Measurements from ENCODE around the gene RDX. TPM values are rescaled to one million over a fixed set of nuclear protein-coding genes. Genes with fewer than 3 reads are reported as not detected.

The RDX gene
- total RNA-seq, 4 donors from 2014 or later, result 58.7 to 135 (median 91.6) TPM

DNA sequence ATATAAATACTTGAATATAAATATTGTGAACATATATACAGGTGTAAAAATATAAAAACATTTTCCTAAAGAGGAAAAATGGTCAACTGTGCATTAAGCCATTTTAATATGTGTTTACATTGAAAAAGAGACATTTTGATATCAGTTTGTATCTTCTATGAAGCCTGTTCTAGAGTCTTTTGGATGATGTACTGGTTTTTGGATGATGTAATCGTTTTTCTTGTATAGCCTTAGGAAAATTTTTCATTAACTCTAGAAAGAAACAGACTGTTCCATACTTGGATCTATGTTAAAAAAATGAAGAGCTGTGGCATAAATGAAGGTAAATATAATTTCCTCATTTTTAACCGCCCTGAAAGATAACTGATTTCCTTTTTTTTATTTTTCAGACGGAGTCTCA, 39.6 kb upstream of the RDX start:
- TF ChIP-seq, protein P1, sequence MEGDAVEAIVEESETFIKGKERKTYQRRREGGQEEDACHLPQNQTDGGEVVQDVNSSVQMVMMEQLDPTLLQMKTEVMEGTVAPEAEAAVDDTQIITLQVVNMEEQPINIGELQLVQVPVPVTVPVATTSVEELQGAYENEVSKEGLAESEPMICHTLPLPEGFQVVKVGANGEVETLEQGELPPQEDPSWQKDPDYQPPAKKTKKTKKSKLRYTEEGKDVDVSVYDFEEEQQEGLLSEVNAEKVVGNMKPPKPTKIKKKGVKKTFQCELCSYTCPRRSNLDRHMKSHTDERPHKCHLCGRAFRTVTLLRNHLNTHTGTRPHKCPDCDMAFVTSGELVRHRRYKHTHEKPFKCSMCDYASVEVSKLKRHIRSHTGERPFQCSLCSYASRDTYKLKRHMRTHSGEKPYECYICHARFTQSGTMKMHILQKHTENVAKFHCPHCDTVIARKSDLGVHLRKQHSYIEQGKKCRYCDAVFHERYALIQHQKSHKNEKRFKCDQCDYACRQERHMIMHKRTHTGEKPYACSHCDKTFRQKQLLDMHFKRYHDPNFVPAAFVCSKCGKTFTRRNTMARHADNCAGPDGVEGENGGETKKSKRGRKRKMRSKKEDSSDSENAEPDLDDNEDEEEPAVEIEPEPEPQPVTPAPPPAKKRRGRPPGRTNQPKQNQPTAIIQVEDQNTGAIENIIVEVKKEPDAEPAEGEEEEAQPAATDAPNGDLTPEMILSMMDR (IDR thresholded peaks at IDR 0.05), result no peak
- DNase-seq (ENCODE audit: low spot score) (no peak), ATAC-seq (ENCODE audit: low FRiP score) (no peak)

DNA sequence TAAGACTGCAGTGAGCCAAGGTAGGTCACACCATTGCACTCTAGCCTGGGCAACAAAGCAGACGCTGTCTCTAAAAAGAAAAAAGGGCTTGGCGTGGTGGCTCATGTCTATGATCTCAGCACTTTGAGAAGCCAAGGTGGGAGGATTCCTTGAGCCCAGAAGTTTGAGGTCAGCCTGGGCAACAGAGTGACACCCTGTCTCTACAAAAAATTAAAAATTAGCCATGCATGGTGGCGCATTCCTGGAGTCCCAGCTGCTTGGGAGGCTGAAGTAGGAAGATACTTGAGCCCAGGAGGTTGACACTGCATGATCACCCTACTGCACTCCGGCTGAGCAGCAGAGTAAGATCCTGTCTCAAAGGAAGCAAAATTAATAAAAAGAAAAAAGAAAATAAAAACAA, 38.9 kb upstream of the RDX start:
- TF ChIP-seq, protein P1 (IDR thresholded peaks at IDR 0.05), result no peak
- DNase-seq (ENCODE audit: low spot score) (no peak), ATAC-seq (ENCODE audit: low FRiP score) (no peak)

DNA sequence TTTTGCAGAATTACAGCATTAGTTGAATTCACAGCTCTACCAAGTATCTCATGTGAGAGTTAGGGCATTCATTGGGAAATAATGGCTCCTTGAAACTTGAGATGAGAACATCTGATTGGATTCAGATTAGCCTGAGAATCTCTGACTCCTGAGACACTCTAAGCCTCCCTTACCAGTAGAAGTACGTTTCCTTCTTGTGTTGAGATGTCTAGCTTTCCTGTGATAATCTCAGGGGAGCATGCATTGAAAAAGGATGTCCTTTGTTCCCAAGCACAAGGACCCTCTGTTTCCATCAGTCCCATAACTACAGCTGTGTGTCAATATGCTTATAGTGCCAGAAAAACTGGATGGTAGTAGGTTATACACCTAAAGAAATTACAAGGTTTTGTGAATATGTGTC, 35.2 kb upstream of the RDX start:
- no peak for DNase-seq (ENCODE audit: low spot score)
- TF ChIP-seq, protein P1 (IDR thresholded peaks at IDR 0.05), result no peak

DNA sequence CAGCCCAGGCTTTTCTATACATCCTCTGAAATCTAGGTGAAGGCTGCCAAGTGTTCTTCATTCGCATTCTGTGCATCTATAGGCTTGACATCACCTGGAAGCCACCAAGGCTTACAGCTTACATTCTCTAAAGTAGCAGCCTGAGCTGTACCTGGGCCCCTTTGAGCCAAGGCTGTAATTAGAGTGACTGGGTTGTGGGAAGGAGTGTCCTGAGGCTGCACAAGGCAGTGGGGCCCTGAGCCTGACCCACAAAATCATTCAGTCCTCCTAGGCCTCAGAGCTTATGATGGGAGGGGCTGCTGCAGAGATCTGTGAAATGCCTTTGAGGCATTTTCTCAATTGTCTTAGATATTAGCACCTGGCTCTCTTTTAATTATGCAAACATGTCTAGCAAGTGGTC, 33.0 kb upstream of the RDX start:
- ATAC-seq (ENCODE audit: low FRiP score) (no peak), DNase-seq (ENCODE audit: low spot score) (no peak)
- TF ChIP-seq, protein P1 (IDR thresholded peaks at IDR 0.05), result no peak

More for the DNA sequence above, 35.2 kb upstream of the RDX start:
- ATAC-seq (ENCODE audit: low FRiP score), result no peak

- TF ChIP-seq, protein P1 (IDR thresholded peaks at IDR 0.05), result no peak
- DNase-seq (ENCODE audit: low spot score) (no peak), ATAC-seq (ENCODE audit: low FRiP score) (no peak)
Measured at GRCh38 chr11:110327508-110327907, 31.1 kb upstream of the RDX start.

DNA sequence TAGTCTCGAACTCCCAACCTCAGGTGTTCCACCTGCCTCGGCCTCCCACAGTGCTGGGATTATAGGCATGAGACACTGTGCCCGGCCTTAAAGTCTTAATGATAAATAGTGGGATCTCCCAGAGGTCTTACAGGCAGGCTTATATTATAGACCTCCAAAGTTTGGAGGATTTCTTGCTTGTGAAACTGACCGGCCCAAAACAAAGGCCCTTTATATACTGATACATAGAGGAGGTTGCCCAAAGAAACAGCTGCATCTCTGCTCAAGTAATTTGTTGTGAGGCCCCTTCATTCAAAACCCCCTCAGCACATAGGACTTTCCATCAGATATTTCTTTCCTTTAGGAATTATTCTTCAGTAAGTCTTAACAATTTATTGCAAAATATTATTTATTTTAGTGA, 27.4 kb upstream of the RDX start:
- TF ChIP-seq, protein P1 (IDR thresholded peaks at IDR 0.05), result no peak
- no peak for DNase-seq (ENCODE audit: low spot score)
- no peak for ATAC-seq (ENCODE audit: low FRiP score)

DNA sequence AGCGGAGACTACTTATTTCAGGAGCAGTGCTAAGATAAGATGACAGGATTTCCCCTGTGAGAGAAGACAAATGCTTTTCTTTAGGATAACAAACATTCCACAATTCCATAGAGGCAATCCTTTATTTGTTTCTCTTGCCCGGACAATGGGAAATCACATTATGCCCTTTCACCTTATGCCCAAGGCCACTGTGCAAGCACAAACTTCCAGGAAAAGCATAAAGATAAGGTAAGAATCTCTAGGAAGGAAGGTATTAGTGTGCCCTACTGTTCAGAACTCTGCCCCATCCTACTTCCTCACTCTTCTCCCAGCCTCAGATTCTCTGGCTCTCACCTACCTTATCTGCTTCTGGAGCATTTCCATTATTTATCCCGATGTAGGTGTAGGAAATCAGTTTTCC, 23.1 kb upstream of the RDX start:
- DNase-seq (ENCODE audit: low spot score) (no peak), ATAC-seq (ENCODE audit: low FRiP score) (no peak)
- TF ChIP-seq, protein P1 (IDR thresholded peaks at IDR 0.05), result no peak
